ENCODE results near the gene GMPPA. TPM values are rescaled to one million over a fixed set of nuclear protein-coding genes. Genes with fewer than 3 reads are reported as not detected.

The GMPPA gene
- total RNA-seq, 1 experiment from 2014 or later = 32.0 TPM

DNA sequence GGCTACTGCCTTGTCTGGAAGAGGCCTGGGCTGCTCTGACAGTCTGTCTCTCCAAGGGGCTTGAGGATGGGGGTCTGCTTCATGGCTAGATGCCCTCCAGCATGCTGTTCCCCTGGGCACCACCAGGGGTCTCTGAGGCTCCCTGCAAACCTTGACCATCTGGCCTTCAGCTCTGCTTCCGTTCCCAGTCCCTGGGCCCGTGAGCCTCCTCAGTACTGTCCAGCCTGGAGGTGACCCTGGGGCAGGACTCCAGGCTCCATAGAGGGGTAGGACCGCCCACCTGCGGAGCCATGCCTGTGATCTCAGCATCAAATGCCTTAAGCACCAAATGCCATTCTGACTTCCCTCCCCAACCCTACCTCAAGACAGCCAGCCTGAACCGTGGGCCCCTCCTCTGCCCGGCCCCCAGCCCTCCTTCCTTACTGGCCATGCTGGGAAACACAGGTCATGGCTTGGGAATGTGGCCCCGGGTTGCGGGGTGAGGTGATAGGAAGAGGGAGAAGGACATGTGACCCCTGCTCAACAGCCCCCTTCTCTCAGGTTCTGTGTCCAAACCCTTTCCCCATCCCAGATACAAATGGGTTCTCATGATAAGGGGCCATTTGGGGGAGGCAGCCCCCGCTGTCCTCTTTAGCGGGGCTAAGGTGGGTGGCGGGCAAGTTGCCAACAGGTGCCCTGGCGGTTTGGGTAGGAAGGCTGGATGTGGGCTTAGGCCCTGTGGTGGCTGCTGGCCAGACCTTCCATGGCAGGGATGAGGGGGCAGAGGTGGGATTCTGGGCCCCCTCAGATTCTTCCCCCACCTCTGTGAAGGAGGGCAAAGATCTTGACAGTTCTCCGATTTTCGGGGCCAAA lies 39.0 kb upstream of the GMPPA start:
- Mint-ChIP-seq H3K27me3 (ENCODE audit: low read depth) (peaks cover 4% of the 10 kb centered on the region), H3K27ac (peak overlapping the region in 1 of 3 experiments; percentile 96; a peak in 3 of 7 replicates), H3K36me3 (ENCODE audit: insufficient read depth in 1 of 3, low read depth in 3 of 3) (peaks cover 6 to 13% (median 9%) of the 10 kb centered on the region in 3 experiments), H3K9me3 (no peaks in the 10 kb centered on the region; a peak in 1 of 5 replicates), H3K4me3 (peak overlapping the region in 1 of 2 experiments; percentile 71; a peak in 2 of 5 replicates), H3K4me1 (peaks cover 37 to 41% of the 10 kb centered on the region in 2 experiments)
- no peaks in the 10 kb centered on the region for H3K9me3 ChIP-seq (ENCODE audit: control insufficient read depth, low read depth, low read length)
- peak; percentile 83 for DNase-seq
- H2BK120ac ChIP-seq (ENCODE audit: low read depth, low read length, poor library complexity, severe bottlenecking) = no peak overlapping the region
- H3K27me3 ChIP-seq (ENCODE audit: insufficient read depth, low read length) = no peaks in the 10 kb centered on the region
- no peaks in the 10 kb centered on the region for H3K79me2 ChIP-seq (ENCODE audit: insufficient read depth, low read length)
- no peak overlapping the region for H3T11ph ChIP-seq (ENCODE audit: low read length)
- H3K9ac ChIP-seq (ENCODE audit: extremely low read depth, insufficient read length, low read length) = no peak overlapping the region
- H4K8ac ChIP-seq (replicated peaks; ENCODE audit: insufficient read length, low read depth, low read length) = no peak overlapping the region
- no peak overlapping the region for H3K56ac ChIP-seq (ENCODE audit: insufficient read length, low read depth, low read length)
- no peak overlapping the region for H2BK12ac ChIP-seq (ENCODE audit: insufficient read length, low read depth, low read length)
- H2BK20ac ChIP-seq (ENCODE audit: low read depth, low read length, poor library complexity, severe bottlenecking) = no peak overlapping the region
- no peak overlapping the region for H2BK15ac ChIP-seq (ENCODE audit: low read depth, low read length)
- H3K23ac ChIP-seq (ENCODE audit: insufficient read length, low read depth, low read length) = no peak overlapping the region
- H4K5ac ChIP-seq (ENCODE audit: insufficient read length, low read depth, low read length) = no peak overlapping the region
- H2AK5ac ChIP-seq (ENCODE audit: insufficient read length, low read length) = no peak overlapping the region
- H3K23me2 ChIP-seq (ENCODE audit: insufficient read length, low read depth, low read length, poor library complexity, severe bottlenecking) = no peaks in the 10 kb centered on the region
- WGBS (ENCODE audit: extremely low coverage, insufficient read length, low lambda C conversion rate) = no CpG with 5 or more reads among the region's 14 CpGs
- H2AFZ ChIP-seq (ENCODE audit: low read length) = no peak overlapping the region
- peak overlapping the region; percentile 21 for H3K4me2 ChIP-seq (ENCODE audit: insufficient read depth, insufficient read length, low read length)
- H4K20me1 ChIP-seq (ENCODE audit: control insufficient read depth, insufficient read depth, insufficient read length) = no peaks in the 10 kb centered on the region
- peak; percentile 91 for TF ChIP-seq CTCF (conservative IDR thresholded peaks at IDR 0.05)
- H2BK5ac ChIP-seq (ENCODE audit: insufficient read length, low read length) = no peak overlapping the region
- no peak overlapping the region for H3K4ac ChIP-seq (ENCODE audit: low read depth, low read length)
- H3K14ac ChIP-seq (ENCODE audit: insufficient read depth, low read length) = no peak overlapping the region
- H3K27ac ChIP-seq (ENCODE audit: insufficient read length, low read depth, low read length) = no peak overlapping the region
- H3K4me1 ChIP-seq (ENCODE audit: insufficient read depth, low read length) = no peaks in the 10 kb centered on the region; the same call in 1 of the 2 replicates
- no peaks in the 10 kb centered on the region for H3K79me1 ChIP-seq (ENCODE audit: insufficient read depth, low read depth, low read length, poor library complexity, severe bottlenecking)
- no peak overlapping the region for H4K91ac ChIP-seq (ENCODE audit: insufficient read length, low read depth, low read length)
- H3K18ac ChIP-seq (ENCODE audit: insufficient read length, low read depth, low read length) = no peak overlapping the region
